ENCODE measurements around the gene GHDC.
"Not testable (repeated sequence)": the region's sequence is repeated elsewhere in the genome, so short reads cannot be mapped to it uniquely, and the experiment has no call there.

Gene GHDC

GRCh38 chr17:42193969-42194899, at the start of gene GHDC:
Gene GHDC, minus strand, starts transcription at chr17:42194494. Its CDS starts 913 bp downstream, at chr17:42193581.
- DNase-seq = peak; percentile 70

DNA sequence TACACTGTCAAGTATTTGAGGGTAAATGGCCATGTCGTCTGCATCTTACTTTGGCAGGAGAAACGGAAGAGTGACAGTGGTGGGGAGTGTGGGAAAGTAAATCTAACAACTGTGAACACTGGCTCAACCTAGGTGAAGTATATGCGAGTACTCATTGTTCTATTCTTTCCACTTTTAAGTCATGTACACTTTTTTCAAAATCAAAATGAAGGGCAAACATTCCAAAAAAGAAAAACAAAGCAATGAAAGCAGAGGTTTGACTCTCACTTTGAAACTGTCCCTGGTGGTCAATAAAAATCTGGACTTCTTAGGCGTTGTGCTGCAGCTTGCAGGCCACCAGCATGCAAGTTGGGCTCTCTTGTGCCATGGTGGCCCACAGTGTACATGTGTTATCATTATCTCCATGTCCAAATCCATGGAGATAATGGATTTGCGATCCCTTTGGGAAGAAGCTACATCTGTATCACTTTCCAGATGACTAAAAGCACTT, 49.2 kb upstream of the GHDC start:
- no peak for DNase-seq

GRCh38 chr17:42241871-42242270, 47.6 kb upstream of the GHDC start:
- DNase-seq = no peak

DNA sequence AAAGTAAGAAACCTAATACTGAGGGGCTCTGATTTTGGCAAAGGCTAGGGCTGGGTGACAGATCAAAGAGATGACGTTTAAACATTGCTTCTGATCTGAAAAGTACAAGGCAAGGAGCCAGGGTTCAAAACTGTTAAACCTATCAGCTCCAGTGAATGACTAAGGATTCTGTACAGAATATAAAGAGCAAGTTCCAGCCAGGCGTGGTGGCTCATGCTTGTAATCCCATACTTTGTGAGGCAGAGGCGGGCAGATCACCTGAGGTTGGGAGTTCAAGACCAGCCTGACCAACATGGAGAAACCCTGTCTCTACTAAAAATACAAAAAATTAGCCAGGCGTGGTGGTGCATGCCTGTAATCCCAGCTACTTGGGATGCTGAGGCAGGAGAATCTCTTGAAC, 46.6 kb upstream of the GHDC start:
- DNase-seq = not testable (repeated sequence)

DNA sequence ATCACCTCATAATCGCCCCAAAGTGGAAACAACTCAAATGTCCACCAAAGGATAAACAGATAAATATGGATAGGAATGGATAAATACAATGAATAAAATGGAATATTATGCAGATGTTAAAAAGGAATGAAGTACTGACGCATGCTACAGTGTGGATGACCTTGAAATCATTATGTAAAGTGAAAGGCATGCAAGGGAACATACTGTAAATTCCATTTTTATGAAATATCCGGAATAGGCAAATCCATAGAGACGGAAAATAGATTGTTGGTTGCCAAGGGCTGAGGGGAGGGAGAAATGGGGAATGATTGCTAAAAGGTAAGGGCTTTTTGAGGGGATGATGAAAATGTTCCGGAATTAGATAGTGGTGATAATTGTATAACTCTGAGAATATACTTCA, 45.9 kb upstream of the GHDC start:
- no peak for DNase-seq

GRCh38 chr17:42239576-42239975, 45.3 kb upstream of the GHDC start:
- DNase-seq = not testable (repeated sequence)

GRCh38 chr17:42236760-42237159, 42.5 kb upstream of the GHDC start:
- DNase-seq = no peak

- no peak for DNase-seq
Observed at GRCh38 chr17:42233994-42234393, 39.7 kb upstream of the GHDC start.

GRCh38 chr17:42233156-42233555, 38.9 kb upstream of the GHDC start:
- DNase-seq = no peak

- no peak for DNase-seq
Observed at GRCh38 chr17:42230225-42230624, 35.9 kb upstream of the GHDC start.

DNA sequence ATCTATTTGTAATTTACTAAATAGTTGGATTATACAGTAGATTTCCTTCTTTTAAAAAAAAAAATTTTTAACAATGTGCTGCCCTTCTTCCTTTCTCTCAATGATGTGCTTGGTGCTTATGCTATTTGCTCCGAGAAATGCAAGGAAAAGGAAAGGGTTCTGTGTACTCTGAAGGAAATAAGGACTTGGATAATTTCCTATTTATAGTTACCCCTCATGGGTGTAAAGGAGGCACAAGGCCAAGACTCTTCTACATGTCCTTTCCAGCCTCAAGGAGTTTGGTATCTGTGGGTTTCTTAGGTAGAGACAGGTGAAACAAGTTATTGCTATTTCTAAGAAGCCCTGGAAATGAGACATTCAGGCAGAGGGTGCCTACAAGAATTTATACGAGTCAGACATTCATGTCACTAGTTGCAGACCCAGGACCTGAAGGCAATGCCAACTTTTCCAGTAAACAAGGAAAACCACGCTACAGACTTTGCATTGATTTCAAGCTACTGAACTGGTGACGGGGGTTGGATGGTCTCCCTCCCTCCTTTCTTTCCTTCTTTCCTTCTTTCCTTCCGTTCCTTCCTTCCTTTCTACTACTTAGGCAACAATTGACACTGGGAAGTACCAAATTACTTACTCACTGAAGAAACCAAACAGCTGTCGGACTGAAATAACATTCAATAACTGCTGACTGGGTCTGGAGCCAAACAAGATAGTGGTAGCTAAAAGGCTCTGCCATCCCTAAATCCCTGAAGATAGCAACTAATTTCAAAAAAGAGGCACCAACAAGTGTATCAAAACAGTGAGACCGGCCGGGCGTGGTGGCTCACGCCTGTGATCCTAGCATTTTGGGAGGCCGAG, 33.8 kb upstream of the GHDC start:
- no peak for DNase-seq

DNA sequence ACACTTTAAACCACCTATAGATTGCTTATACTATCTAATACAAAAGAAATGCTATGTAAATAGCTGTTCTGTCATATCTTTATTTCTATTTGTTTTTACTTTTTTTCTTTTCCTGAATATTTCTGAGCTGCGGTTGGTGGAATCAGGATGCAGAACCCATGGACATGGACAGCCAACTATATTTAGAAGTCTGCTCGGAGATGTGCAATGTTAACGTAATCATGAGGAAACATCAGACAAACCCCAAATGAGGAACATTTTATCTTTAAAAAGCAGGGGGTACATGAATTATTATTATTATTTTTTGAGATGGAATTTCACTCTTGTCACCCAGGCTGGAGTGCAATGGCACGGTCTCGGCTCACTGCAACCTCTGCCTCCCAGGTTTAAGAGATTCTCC, 31.4 kb upstream of the GHDC start:
- no peak for DNase-seq

DNA sequence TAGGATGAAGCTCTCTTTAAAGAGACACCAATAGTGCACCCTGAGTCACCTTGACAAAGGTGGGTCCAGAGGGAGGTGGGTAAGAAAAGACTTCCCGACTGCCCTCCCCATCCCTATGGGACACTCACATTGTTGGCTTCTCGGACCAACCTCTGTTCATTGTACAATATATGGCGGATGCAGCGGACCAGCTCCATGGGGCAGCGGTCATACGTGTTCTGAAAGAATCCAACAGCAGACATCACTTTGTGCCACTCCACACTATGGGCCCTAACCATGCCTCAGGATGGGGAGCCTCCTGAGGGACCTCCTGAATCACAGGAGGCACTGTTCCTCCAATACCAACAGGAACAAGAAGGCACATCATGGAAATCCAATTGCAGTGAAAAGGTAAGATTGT, 30.4 kb upstream of the GHDC start:
- no peak for DNase-seq

- no peak for DNase-seq
Observed at GRCh38 chr17:42221886-42222745, 27.8 kb upstream of the GHDC start.

- DNase-seq = not testable (repeated sequence)
Observed at GRCh38 chr17:42219280-42219679, 25.0 kb upstream of the GHDC start.

DNA sequence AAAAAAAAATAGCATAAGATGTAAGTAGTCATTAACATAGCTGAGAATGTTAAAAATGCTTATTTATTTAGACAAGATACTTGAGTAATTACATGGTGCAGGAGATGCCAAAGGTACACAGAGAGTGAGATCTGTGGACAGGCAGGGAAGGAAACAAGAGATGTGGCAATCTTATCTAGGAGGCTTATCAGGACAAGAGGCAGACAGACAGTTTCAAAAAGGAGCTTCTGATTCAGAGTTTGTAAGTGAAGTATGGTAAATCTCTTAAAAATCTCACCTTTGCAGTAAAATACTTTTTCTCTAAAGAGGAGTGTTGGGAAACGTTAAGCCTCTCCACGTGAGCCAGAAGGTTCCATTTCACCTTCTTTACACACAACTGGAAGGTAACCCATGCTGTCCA, 19.9 kb upstream of the GHDC start:
- no peak for DNase-seq

DNA sequence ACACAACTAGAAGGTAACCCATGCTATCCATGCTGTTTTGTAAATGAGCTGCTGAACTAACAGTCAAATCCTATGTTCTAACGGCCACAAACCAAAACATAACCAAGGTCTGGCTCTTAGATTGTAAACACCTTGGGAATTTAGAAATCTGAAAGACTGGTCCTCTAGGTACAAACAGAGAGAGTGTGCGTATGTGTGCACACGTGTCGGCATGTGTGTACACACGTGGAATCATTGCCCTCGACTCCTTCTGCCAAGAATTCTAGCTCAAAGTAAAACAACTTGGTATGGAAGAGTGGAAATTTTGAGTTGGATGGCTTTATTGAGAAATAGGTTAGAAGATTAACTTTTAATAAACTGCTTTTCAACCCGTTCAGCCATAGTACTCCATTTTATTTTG, 18.1 kb upstream of the GHDC start:
- DNase-seq = no peak

GRCh38 chr17:42211921-42212341, 17.6 kb upstream of the GHDC start:
- not testable (repeated sequence) for DNase-seq

DNA sequence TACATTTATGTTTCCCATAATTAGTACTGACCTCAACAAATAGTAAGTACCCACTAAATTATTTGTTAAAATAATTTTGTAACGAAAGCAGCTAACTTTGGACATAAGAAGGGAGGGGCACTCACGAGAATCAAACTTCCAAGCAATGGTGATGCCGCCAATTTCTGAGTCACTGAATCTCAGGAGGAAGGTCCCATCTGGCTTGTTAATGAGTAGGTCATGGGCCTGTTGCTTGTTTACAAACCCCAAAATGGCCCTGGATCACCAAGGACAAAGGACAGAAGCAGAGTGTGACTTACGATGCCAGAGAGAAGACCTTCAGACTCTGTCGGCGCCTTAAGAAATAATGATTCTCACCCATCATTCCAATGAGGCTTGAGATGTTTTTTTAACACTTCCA, 15.8 kb upstream of the GHDC start:
- DNase-seq = no peak

- not testable (repeated sequence) for DNase-seq
Observed at GRCh38 chr17:42206153-42206612, 11.9 kb upstream of the GHDC start.

DNA sequence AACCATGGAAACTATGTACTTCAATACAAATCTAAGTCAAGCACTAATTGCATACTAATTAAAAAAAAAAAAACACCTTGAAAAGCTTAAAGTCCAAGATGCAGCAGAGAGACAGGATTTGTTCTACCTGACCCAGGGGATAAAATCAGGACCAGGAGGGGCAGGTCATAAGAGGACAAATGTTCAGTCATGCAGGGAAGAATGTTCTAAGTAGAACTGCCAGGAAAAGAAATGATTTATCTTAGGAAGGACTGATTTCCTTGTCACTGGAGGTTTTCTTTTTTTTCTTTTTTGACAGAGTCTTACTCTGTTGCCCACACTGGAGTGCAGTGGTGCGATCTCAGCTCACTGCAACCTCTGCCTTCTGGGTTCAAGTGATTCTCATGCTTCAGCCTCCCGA, 9.1 kb upstream of the GHDC start:
- DNase-seq = no peak

DNA sequence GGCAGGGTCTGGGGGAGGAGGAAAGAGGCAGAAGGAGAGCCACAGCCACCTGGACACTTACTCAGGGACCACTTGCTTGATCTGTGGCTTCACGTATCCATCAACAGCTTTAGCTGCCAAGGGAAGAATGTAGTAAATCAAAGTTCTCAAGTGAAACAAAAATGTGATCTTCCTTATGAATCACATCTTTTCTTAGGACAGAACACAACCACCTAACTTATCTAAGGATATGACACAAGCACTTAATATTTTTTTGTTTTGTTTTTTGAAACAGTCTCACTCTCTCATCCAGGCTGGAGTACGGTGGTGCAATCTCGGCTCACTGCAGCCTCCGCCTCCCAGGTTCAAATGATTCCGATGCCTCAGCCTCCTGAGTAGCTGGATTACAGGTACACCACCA, 8.4 kb upstream of the GHDC start:
- no peak for DNase-seq

- no peak for DNase-seq
Observed at GRCh38 chr17:42202159-42202558, 7.9 kb upstream of the GHDC start.

Data from DMS79 (cell line).